Type B pancreatic cell (in vitro differentiated cells): Measurements from ENCODE around the gene NOG. TPM values are rescaled to one million over a fixed set of nuclear protein-coding genes. Genes with fewer than 3 reads are reported as not detected.
A peak's percentile ranks its signal among the peaks of the same experiment; 100 is the strongest.

Experiments
- DNase-seq: peaks from one replicate; pipeline ENCODE4 v3.0.0; 2021; ENCODE audit warnings: mixed read lengths; ENCODE audit not compliant: unreplicated experiment; ENCODE audit errors: extremely low spot score
- H3K27ac Mint-ChIP-seq: 2 replicates; pipeline ENCODE4 v1.8.0; 2021; ENCODE audit warnings: mild to moderate bottlenecking, mixed read lengths
- H3K27me3 Mint-ChIP-seq: 2 replicates; pipeline ENCODE4 v1.8.0; 2021; ENCODE audit warnings: mixed read lengths
- H3K36me3 Mint-ChIP-seq: 2 replicates; pipeline ENCODE4 v1.8.0; 2021; ENCODE audit warnings: mixed read lengths
- H3K4me1 Mint-ChIP-seq: one replicate; pipeline ENCODE4 v1.8.0; 2021; ENCODE audit warnings: mixed read lengths; ENCODE audit not compliant: unreplicated experiment
- H3K4me3 Mint-ChIP-seq: 2 replicates; pipeline ENCODE4 v1.8.0; 2021; ENCODE audit warnings: mild to moderate bottlenecking, mixed read lengths
- H3K9me3 Mint-ChIP-seq: 2 replicates; pipeline ENCODE4 v1.8.0; 2021; ENCODE audit warnings: mixed read lengths
- CTCF ChIP-seq: fragments of 200-600 bp; sonication (generic); conservative IDR thresholded peaks from 2 replicates; pipeline ENCODE4 v1.5.0; 2021; ENCODE audit warnings: antibody characterized with exemption, mild to moderate bottlenecking
- total RNA-seq: library from RNA; stranded (reverse); gene quantifications from 2 replicates; pipeline ENCODE4 v1.2.1, GENCODE V29; 2021; ENCODE audit warnings: low replicate concordance

The NOG gene
- total RNA-seq, 1 donor from 2014 or later, result 13.7 TPM

- Mint-ChIP-seq H3K27me3 (no peaks in the 10 kb centered on the region), H3K36me3 (no peaks in the 10 kb centered on the region), H3K4me1 (no peaks in the 10 kb centered on the region), H3K27ac (no peak overlapping the region), H3K9me3 (peaks cover 3% of the 10 kb centered on the region), H3K4me3 (no peak overlapping the region)
- DNase-seq, result no peak
- no peak for TF ChIP-seq CTCF
These were observed 35.8 kb upstream of the NOG start for GRCh38 chr17:56557682-56558081.

- Mint-ChIP-seq H3K4me1 (no peaks in the 10 kb centered on the region), H3K36me3 (no peaks in the 10 kb centered on the region), H3K9me3 (peaks cover 3% of the 10 kb centered on the region), H3K27me3 (no peaks in the 10 kb centered on the region), H3K4me3 (no peak overlapping the region), H3K27ac (no peak overlapping the region)
- no peak for TF ChIP-seq CTCF
- no peak for DNase-seq
These were observed 35.4 kb upstream of the NOG start for GRCh38 chr17:56558088-56558487.

GRCh38 chr17:56570199-56570598 is 23.3 kb upstream of the NOG start:
- no peak overlapping the region for H3K4me3 Mint-ChIP-seq
- TF ChIP-seq CTCF, result no peak
- H3K27me3 Mint-ChIP-seq, result peaks cover 6% of the 10 kb centered on the region
- no peaks in the 10 kb centered on the region for H3K36me3 Mint-ChIP-seq
- H3K27ac Mint-ChIP-seq, result no peak overlapping the region
- H3K9me3 Mint-ChIP-seq, result no peaks in the 10 kb centered on the region
- no peak for DNase-seq
- peaks cover 10% of the 10 kb centered on the region for H3K4me1 Mint-ChIP-seq

GRCh38 chr17:56571456-56571855 is 22.0 kb upstream of the NOG start:
- TF ChIP-seq CTCF, result no peak
- DNase-seq, result no peak
- H3K36me3 Mint-ChIP-seq, result no peaks in the 10 kb centered on the region
- peaks cover 10% of the 10 kb centered on the region for H3K4me1 Mint-ChIP-seq
- no peak overlapping the region for H3K27ac Mint-ChIP-seq
- H3K9me3 Mint-ChIP-seq, result no peaks in the 10 kb centered on the region
- H3K27me3 Mint-ChIP-seq, result peaks cover 2% of the 10 kb centered on the region
- H3K4me3 Mint-ChIP-seq, result no peak overlapping the region

GRCh38 chr17:56577190-56577842 is 16.2 kb upstream of the NOG start:
- H3K4me1 Mint-ChIP-seq, result peaks cover 12% of the 10 kb centered on the region
- H3K27ac Mint-ChIP-seq, result no peak overlapping the region
- H3K27me3 Mint-ChIP-seq, result peaks cover 20% of the 10 kb centered on the region

More at GRCh38 chr17:56577190-56577842, 16.2 kb upstream of the NOG start:
- no peak for TF ChIP-seq CTCF
- peak overlapping the region; percentile 21 for H3K4me3 Mint-ChIP-seq
- DNase-seq, result no peak
- H3K9me3 Mint-ChIP-seq, result peaks cover 6% of the 10 kb centered on the region
- H3K36me3 Mint-ChIP-seq, result peaks cover 3% of the 10 kb centered on the region
